HepG2 (cell line): ENCODE measurements around the gene PLEKHG2. TPM values are rescaled to one million over a fixed set of nuclear protein-coding genes. Genes with fewer than 3 reads are reported as not detected.

Experiments
- ATM ChIP-seq: fragments of 450-650 bp; IDR thresholded peaks from 2 replicates; pipeline ENCODE4 v1.7.1; 2017; ENCODE audit warnings: mild to moderate bottlenecking, borderline replicate concordance
- FIP1L1 ChIP-seq: fragments of 200-400 bp; formaldehyde crosslinking; IDR thresholded peaks from 2 replicates; pipeline ENCODE4 v1.6.1; 2018; ENCODE audit warnings: low read depth, mild to moderate bottlenecking, low read length, moderate library complexity, borderline replicate concordance; ENCODE audit not compliant: insufficient read depth
- FOXO1 ChIP-seq: sonication (generic); formaldehyde crosslinking; IDR thresholded peaks from 2 replicates; pipeline ENCODE4 v1.4.0; 2020; ENCODE audit warnings: missing genetic modification reagents
- HDAC1 ChIP-seq: sonication (generic); formaldehyde crosslinking; IDR thresholded peaks from 2 replicates; pipeline ENCODE4 v1.5.1; 2020; ENCODE audit warnings: mild to moderate bottlenecking, missing genetic modification reagents
- HNRNPLL ChIP-seq: fragments of 200-400 bp; formaldehyde crosslinking; IDR thresholded peaks from 2 replicates; pipeline ENCODE4 v1.6.1; 2017; ENCODE audit warnings: mild to moderate bottlenecking, low read depth, low read length; ENCODE audit not compliant: poor library complexity, severe bottlenecking
- ISX ChIP-seq: sonication (generic); formaldehyde crosslinking; conservative IDR thresholded peaks from 2 replicates; pipeline ENCODE4 v1.5.0; 2020; ENCODE audit warnings: missing genetic modification reagents
- JDP2 ChIP-seq: sonication (generic); formaldehyde crosslinking; IDR thresholded peaks from 2 replicates; pipeline ENCODE4 v1.8.1; 2022; ENCODE audit warnings: missing genetic modification reagents, borderline replicate concordance
- MAFK ChIP-seq, 2 experiments: IDR thresholded peaks in 1 of 2; conservative IDR thresholded peaks in 1 of 2; 2 replicates each; pipeline ENCODE4 v1.6.1; 2011; ENCODE audit warnings: improper control_type of control experiment in 2 of 2, low read length in 2 of 2
- MYNN ChIP-seq: sonication (generic); formaldehyde crosslinking; IDR thresholded peaks from 2 replicates; pipeline ENCODE4 v1.4.0; 2020; ENCODE audit warnings: mild to moderate bottlenecking, low read depth, missing genetic modification reagents
- NFAT5 ChIP-seq: sonication (generic); formaldehyde crosslinking; IDR thresholded peaks from 2 replicates; pipeline ENCODE4 v1.4.0; 2020; ENCODE audit warnings: missing genetic modification reagents
- SETDB1 ChIP-seq: sonication (generic); formaldehyde crosslinking; IDR thresholded peaks from 2 replicates; pipeline ENCODE4 v1.5.1; 2020; ENCODE audit warnings: missing genetic modification reagents, mild to moderate bottlenecking, borderline replicate concordance
- SIN3B ChIP-seq: fragments of 150-350 bp; IDR thresholded peaks from 2 replicates; pipeline ENCODE4 v1.6.1; 2014; ENCODE audit warnings: low read length
- SOX13 ChIP-seq, 3 experiments: fragments of 450-650 bp in 1 of 3; sonication (generic) in 1 of 3; formaldehyde crosslinking in 1 of 3; IDR thresholded peaks in 2 of 3; conservative IDR thresholded peaks in 1 of 3; 2 replicates each; pipeline versions ENCODE4 v1.5.0 to v1.6.1; 2016 to 2020; ENCODE audit warnings: antibody characterized with exemption in 1 of 3, mild to moderate bottlenecking in 1 of 3, missing compliant biosample characterization in 1 of 3, missing genetic modification reagents in 1 of 3, moderate library complexity in 1 of 3
- THRA ChIP-seq: sonication (generic); formaldehyde crosslinking; IDR thresholded peaks from 2 replicates; pipeline ENCODE4 v1.4.0; 2020; ENCODE audit warnings: missing genetic modification reagents, borderline replicate concordance
- ZFP82 ChIP-seq: sonication (generic); formaldehyde crosslinking; IDR thresholded peaks from 2 replicates; pipeline ENCODE4 v1.5.1; 2020; ENCODE audit warnings: mild to moderate bottlenecking, missing genetic modification reagents, borderline replicate concordance
- ZNF160 ChIP-seq: sonication (generic); formaldehyde crosslinking; IDR thresholded peaks from 2 replicates; pipeline ENCODE4 v1.8.0; 2022; ENCODE audit warnings: mild to moderate bottlenecking, inconsistent platforms, missing genetic modification reagents
- ZNF333 ChIP-seq: sonication (generic); formaldehyde crosslinking; IDR thresholded peaks from 2 replicates; pipeline ENCODE4 v1.4.0; 2020; ENCODE audit warnings: mild to moderate bottlenecking, missing genetic modification reagents, borderline replicate concordance
- ZNF670 ChIP-seq: sonication (generic); formaldehyde crosslinking; IDR thresholded peaks from 2 replicates; pipeline ENCODE4 v1.8.0; 2022; ENCODE audit warnings: mild to moderate bottlenecking, missing genetic modification reagents, borderline replicate concordance
- ZNF691 ChIP-seq: sonication (generic); formaldehyde crosslinking; IDR thresholded peaks from 2 replicates; pipeline ENCODE4 v1.4.0; 2020; ENCODE audit warnings: missing genetic modification reagents, low read depth, mild to moderate bottlenecking, borderline replicate concordance
- ZNF749 ChIP-seq: sonication (generic); formaldehyde crosslinking; IDR thresholded peaks from 2 replicates; pipeline ENCODE4 v1.8.0; 2022; ENCODE audit warnings: mild to moderate bottlenecking, missing genetic modification reagents, moderate library complexity, borderline replicate concordance
- ZNF761 ChIP-seq: sonication (generic); formaldehyde crosslinking; conservative IDR thresholded peaks from 2 replicates; pipeline ENCODE4 v1.4.0; 2020; ENCODE audit warnings: mild to moderate bottlenecking, missing genetic modification reagents
- polyA plus RNA-seq, 8 experiments: library from polyadenylated mRNA; depleted of rRNA in 3 of 8; stranded (reverse) in 7 of 8; unstranded in 1 of 8; fragments of >200 nt; fragmentation: Illumina TruSeq in 4 of 8; extraction: Trizol in 4 of 8; gene quantifications; 2 replicates each; pipeline versions ENCODE4 v1.2.1 to v1.2.3, GENCODE V29; 2011 to 2016; ENCODE audit warnings: low read depth in 4 of 8, missing spikeins in 1 of 8, mixed read lengths in 1 of 8; ENCODE audit not compliant: insufficient read depth in 1 of 8
- total RNA-seq, 5 experiments: library from RNA; depleted of rRNA; stranded (reverse); fragments of >200 nt; fragmentation: Illumina TruSeq; extraction: Trizol; gene quantifications; 2 replicates each; pipeline ENCODE4 v1.2.3, GENCODE V29; 2016; ENCODE audit warnings: low read depth in 1 of 5

PLEKHG2 gene
- total and polyA plus RNA-seq, 2 of the 13 experiments (the other 11 are each of a cell fraction or from before 2014, with no cell fraction given) = 3.6 to 6.8 TPM

GRCh38 chr19:39412100-39412866 lies at the start of gene PLEKHG2 (continued):
- TF ChIP-seq JDP2 (CRISPR knock-in tag) (no peak; the same call in 1 of the 2 replicates), ZFP82 (CRISPR knock-in tag) (peak; percentile 25; the same call in 1 of the 2 replicates), MYNN (no peak), HNRNPLL (peak; percentile 41), ZNF761 (CRISPR knock-in tag) (no peak), FOXO1 (CRISPR knock-in tag) (no peak; the same call in 1 of the 2 replicates), SOX13 (IDR thresholded peaks at IDR 0.05) (no peak), SOX13 (CRISPR knock-in tag; conservative IDR thresholded peaks at IDR 0.05 in 1 of 2, IDR thresholded peaks at IDR 0.05 in 1 of 2) (peak in 1 of 2 experiments; percentile 3; a peak in 1 of 4 replicates), MAFK (conservative IDR thresholded peaks at IDR 0.05 in 1 of 2, IDR thresholded peaks at IDR 0.05 in 1 of 2; ENCODE audit: low read length in 2 of 2) (no peak), NFAT5 (CRISPR knock-in tag) (no peak), FIP1L1 (no peak), ZNF691 (CRISPR knock-in tag) (no peak), ZNF333 (no peak), SETDB1 (no peak), ATM (no peak), SIN3B (0 out of 2 replicates have a peak, but pooled peaks have one; percentile 19), ZNF670 (CRISPR knock-in tag) (peak; percentile 72; the same call in 1 of the 2 replicates), ZNF749 (CRISPR knock-in tag) (no peak), HDAC1 (CRISPR knock-in tag) (peak; percentile 17; the same call in 1 of the 2 replicates), ZNF160 (CRISPR knock-in tag) (no peak; the same call in 1 of the 2 replicates), THRA (CRISPR knock-in tag) (no peak; the same call in 1 of the 2 replicates), ISX (no peak)
